AG20443 (cell line): ENCODE results near the gene NLRP5.
A peak's percentile ranks its signal among the peaks of the same experiment; 100 is the strongest.
"Not testable (repeated sequence)": the region's sequence is repeated elsewhere in the genome, so short reads cannot be mapped to it uniquely, and the experiment has no call there.

Source experiments
- DNase-seq: peaks from one replicate; pipeline ENCODE4 v3.0.0; 2012; ENCODE audit warnings: low spot score, mixed read lengths

NLRP5 gene

GRCh38 chr19:56076498-56076897 lies 89.9 kb downstream of the NLRP5 start:
- peak; percentile 81 for DNase-seq

GRCh38 chr19:56079609-56080008 lies 93.0 kb downstream of the NLRP5 start:
- DNase-seq: no peak

GRCh38 chr19:56080669-56081401 lies 94.3 kb downstream of the NLRP5 start:
- DNase-seq: peak; percentile 91

- DNase-seq: no peak
These were observed 97.1 kb downstream of the NLRP5 start for GRCh38 chr19:56083668-56084067.

GRCh38 chr19:56084835-56085536 lies 98.4 kb downstream of the NLRP5 start:
- no peak for DNase-seq

GRCh38 chr19:56085571-56086275 lies 99.1 kb downstream of the NLRP5 start:
- no peak for DNase-seq

- DNase-seq: no peak
These were observed 100.3 kb downstream of the NLRP5 start for GRCh38 chr19:56086671-56087430.

- DNase-seq: no peak
These were observed 101.3 kb downstream of the NLRP5 start for GRCh38 chr19:56087647-56088496.

- no peak for DNase-seq
These were observed 102.1 kb downstream of the NLRP5 start for GRCh38 chr19:56088497-56089215.

- DNase-seq: no peak
These were observed 102.8 kb downstream of the NLRP5 start for GRCh38 chr19:56089344-56089743.

GRCh38 chr19:56091066-56091490 lies 104.5 kb downstream of the NLRP5 start:
- peak; percentile 59 for DNase-seq

- DNase-seq: no peak
These were observed 105.4 kb downstream of the NLRP5 start for GRCh38 chr19:56091751-56092546.

GRCh38 chr19:56092685-56093631 lies 106.4 kb downstream of the NLRP5 start:
- DNase-seq: no peak

- DNase-seq: no peak
These were observed 107.9 kb downstream of the NLRP5 start for GRCh38 chr19:56094449-56094848.

- DNase-seq: no peak
These were observed 110.1 kb downstream of the NLRP5 start for GRCh38 chr19:56096665-56097064.

- no peak for DNase-seq
These were observed 110.7 kb downstream of the NLRP5 start for GRCh38 chr19:56097306-56097705.

GRCh38 chr19:56097776-56098175 lies 111.2 kb downstream of the NLRP5 start:
- no peak for DNase-seq

GRCh38 chr19:56098237-56098636 lies 111.7 kb downstream of the NLRP5 start:
- DNase-seq: not testable (repeated sequence)
